ENCODE measurements around the gene GIMAP7. TPM values are rescaled to one million over a fixed set of nuclear protein-coding genes. Genes with fewer than 3 reads are reported as not detected.
"Not testable (repeated sequence)": the region's sequence is repeated elsewhere in the genome, so short reads cannot be mapped to it uniquely, and the experiment has no call there.

The GIMAP7 gene
- total and polyA plus RNA-seq, 5 donors from 2014 or later = 64.2 to 1,084 (median 778) TPM

DNA sequence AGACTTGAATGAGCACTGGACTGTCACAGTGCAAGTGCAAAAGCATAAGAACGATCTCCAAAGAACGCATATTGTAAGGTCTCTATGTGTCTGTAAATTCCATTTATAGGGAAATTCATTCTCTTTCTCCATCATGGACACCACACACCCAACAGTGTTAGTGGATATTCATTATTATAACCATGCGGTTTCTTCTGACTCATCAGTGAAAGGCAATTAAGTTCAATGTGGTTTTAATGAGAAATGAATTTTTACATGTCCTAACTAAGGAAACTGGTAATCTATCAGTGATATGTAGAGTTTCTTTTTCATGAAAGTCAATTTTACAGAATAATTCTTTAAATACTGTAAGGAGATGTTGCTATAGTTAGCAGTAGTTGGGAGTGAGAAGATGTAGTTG lies 38.4 kb upstream of the GIMAP7 start:
- no peaks in the 10 kb centered on the region for H3K27me3 ChIP-seq (ENCODE audit: control insufficient read depth, insufficient read depth, low read length)
- peaks cover 40% of the 10 kb centered on the region for H3K4me1 ChIP-seq (ENCODE audit: control insufficient read depth, insufficient read depth, low read length, poor library complexity, severe bottlenecking)
- peaks cover 40% of the 10 kb centered on the region for H3K36me3 ChIP-seq (ENCODE audit: control insufficient read depth, insufficient read depth, low read length)
- H3K27ac ChIP-seq (ENCODE audit: insufficient read depth, low read length, poor library complexity, severe bottlenecking) = peak overlapping the region; percentile 78
- no peaks in the 10 kb centered on the region for H3K27me3 Mint-ChIP-seq
- peak overlapping the region; percentile 96 to 99 (median 96) for H3K27ac Mint-ChIP-seq
- H3K9me3 ChIP-seq (ENCODE audit: control insufficient read depth in 2 of 2, low read length in 2 of 2) = no peaks in the 10 kb centered on the region
- no peak for ATAC-seq (ENCODE audit: low read depth in 2 of 2)
- peak overlapping the region in 3 of 4 donors; percentile 30 to 80 (median 37) for H3K4me3 Mint-ChIP-seq
- H3K9me3 Mint-ChIP-seq = peaks cover 0 to under 1% (median 0%) of the 10 kb centered on the region in 7 donors
- peaks cover 28 to 94% (median 47%) of the 10 kb centered on the region in 4 donors for H3K4me1 Mint-ChIP-seq
- H3K36me3 Mint-ChIP-seq = peaks cover 72% of the 10 kb centered on the region
- peak overlapping the region; percentile 17 for H3K4me3 ChIP-seq (ENCODE audit: low read depth, low read length)
- DNase-seq = no peak

DNA sequence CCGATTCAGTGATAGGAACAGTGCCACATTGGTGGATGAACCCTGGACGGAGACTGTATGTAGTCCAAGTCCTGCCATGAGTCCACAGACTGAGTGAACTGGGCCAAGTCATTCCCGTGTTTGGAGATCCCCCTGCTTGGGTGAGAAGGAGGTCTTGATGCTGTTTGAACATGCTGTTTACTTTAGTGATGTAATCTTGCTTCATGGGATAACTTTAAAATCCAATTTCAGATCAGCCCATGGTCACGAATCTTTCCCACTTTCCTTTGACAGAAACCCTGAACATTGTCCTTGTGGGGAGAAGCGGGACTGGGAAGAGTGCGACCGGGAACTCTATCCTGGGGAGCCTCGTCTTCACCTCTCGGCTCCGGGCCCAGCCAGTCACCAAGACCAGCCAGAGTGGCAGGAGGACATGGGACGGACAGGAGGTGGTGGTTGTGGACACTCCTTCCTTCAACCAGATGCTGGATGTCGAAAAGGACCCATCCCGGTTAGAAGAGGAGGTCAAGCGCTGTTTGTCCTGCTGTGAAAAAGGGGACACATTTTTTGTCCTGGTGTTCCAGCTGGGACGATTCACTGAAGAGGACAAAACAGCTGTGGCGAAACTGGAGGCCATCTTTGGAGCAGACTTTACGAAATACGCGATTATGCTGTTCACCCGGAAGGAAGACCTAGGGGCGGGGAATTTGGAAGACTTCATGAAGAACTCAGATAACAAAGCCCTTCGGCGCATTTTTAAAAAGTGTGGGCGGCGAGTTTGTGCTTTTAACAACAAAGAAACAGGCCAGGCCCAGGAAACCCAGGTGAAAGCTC lies 37.6 kb upstream of the GIMAP7 start:
- Mint-ChIP-seq H3K9me3 (peaks cover 0 to 4% (median 0%) of the 10 kb centered on the region in 7 donors), H3K4me3 (peak overlapping the region; percentile 10 to 80 (median 34)), H3K4me1 (peaks cover 33 to 95% (median 49%) of the 10 kb centered on the region in 4 donors), H3K27ac (peak overlapping the region; percentile 96 to 100 (median 99)), H3K27me3 (no peaks in the 10 kb centered on the region), H3K36me3 (peaks cover 67% of the 10 kb centered on the region)
- peaks cover 34% of the 10 kb centered on the region for H3K36me3 ChIP-seq (ENCODE audit: control insufficient read depth, insufficient read depth, low read length)
- H3K4me1 ChIP-seq (ENCODE audit: control insufficient read depth, insufficient read depth, low read length, poor library complexity, severe bottlenecking) = peaks cover 47% of the 10 kb centered on the region
- no peaks in the 10 kb centered on the region for H3K9me3 ChIP-seq (ENCODE audit: control insufficient read depth in 2 of 2, low read length in 2 of 2)
- H3K4me3 ChIP-seq (ENCODE audit: low read depth, low read length) = peak overlapping the region; percentile 17
- H3K27me3 ChIP-seq (ENCODE audit: control insufficient read depth, insufficient read depth, low read length) = no peaks in the 10 kb centered on the region
- DNase-seq (peak in 1 of 3 donors; percentile 34), ATAC-seq (ENCODE audit: low read depth in 2 of 2) (no peak)
- peak overlapping the region; percentile 78 for H3K27ac ChIP-seq (ENCODE audit: insufficient read depth, low read length, poor library complexity, severe bottlenecking)

DNA sequence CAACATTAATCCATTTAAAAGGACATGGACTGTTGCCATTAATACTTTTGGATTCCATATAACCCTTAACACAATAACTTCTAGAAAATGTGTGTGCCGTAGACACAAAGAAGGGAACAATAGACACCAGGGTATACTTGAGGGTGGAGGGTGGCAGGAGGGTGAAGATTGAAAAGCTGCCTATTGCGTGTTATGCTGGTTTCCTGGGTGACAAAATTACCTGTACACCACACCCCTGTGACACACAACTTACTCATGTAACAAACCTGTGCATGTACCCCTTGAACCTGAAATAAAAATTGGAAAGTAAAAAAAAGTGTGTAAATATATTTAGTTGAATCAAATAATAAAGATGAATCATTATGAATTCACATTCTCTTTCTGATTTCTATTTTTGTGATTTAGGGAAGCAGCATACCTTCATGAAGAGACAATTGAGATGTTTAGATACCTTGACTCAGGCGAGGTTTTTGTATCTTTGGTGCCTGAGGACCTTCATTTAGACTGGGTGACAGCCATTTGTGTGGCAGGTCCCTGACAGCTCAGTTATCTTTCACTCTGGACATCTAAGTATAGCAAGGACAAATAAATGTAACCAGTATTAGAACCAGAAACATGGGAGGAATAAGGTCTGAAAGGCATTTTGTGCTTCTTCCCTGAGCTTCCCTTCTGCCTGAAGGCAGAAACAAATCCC lies 35.5 kb upstream of the GIMAP7 start:
- Mint-ChIP-seq H3K4me3 (peak overlapping the region; percentile 35 to 81 (median 55)), H3K4me1 (peaks cover 38 to 95% (median 64%) of the 10 kb centered on the region in 4 donors), H3K9me3 (peaks cover 0 to 4% (median 0%) of the 10 kb centered on the region in 7 donors), H3K36me3 (peaks cover 46% of the 10 kb centered on the region), H3K27ac (peak overlapping the region; percentile 96 to 100 (median 99)), H3K27me3 (no peaks in the 10 kb centered on the region)
- Histone ChIP-seq H3K27ac (ENCODE audit: insufficient read depth, low read length, poor library complexity, severe bottlenecking) (peak overlapping the region; percentile 78), H3K4me3 (ENCODE audit: low read depth, low read length) (peak overlapping the region; percentile 20), H3K9me3 (ENCODE audit: control insufficient read depth in 2 of 2, low read length in 2 of 2) (no peaks in the 10 kb centered on the region), H3K27me3 (ENCODE audit: control insufficient read depth, insufficient read depth, low read length) (no peaks in the 10 kb centered on the region), H3K36me3 (ENCODE audit: control insufficient read depth, insufficient read depth, low read length) (peaks cover 17% of the 10 kb centered on the region), H3K4me1 (ENCODE audit: control insufficient read depth, insufficient read depth, low read length, poor library complexity, severe bottlenecking) (peaks cover 67% of the 10 kb centered on the region)
- peak; percentile 70 to 72 for ATAC-seq (ENCODE audit: low read depth in 2 of 2)
- peak; percentile 8 to 70 (median 63) for DNase-seq

DNA sequence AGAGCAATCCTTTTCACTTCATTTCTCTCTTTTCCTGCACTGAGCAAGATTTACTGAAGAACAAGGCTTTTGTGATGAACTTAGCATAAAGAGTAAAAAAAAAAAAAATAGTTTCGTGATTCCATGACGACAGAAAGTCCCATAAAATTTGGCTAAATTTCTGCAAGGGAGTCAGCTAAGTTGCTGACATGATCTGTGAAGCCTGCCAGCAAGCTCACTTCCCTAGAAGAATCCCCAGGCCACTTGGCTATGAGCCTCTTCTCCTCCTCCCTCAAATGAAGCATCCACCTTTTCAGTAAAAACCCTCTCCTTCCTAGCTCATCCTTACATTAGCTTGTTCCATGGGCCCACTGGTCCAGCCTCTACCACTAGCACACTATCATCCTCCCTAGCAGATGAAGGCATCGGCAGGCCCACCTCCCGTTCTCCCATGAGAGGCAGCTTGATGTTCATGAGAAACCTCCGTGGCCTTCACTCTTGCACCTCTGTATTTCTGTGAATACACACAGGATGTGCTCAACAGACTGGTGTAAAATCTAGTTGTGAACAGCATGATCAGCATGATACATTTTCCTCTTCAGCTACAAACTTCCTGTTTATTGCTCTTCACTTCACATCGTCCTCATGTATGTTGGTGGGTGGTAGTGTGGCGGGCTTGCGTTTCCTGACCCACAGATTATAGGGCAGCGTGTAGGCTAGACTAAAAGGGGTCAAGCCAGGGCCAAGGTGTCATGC lies 33.3 kb upstream of the GIMAP7 start:
- peaks cover 30% of the 10 kb centered on the region for H3K36me3 Mint-ChIP-seq
- H3K27me3 Mint-ChIP-seq = no peaks in the 10 kb centered on the region
- peak overlapping the region; percentile 78 for H3K27ac ChIP-seq (ENCODE audit: insufficient read depth, low read length, poor library complexity, severe bottlenecking)
- H3K4me1 Mint-ChIP-seq = peaks cover 44 to 96% (median 69%) of the 10 kb centered on the region in 4 donors
- no peaks in the 10 kb centered on the region for H3K27me3 ChIP-seq (ENCODE audit: control insufficient read depth, insufficient read depth, low read length)
- ATAC-seq (ENCODE audit: low read depth in 2 of 2) (peak; percentile 72 to 75), DNase-seq (peak in 2 of 3 donors; percentile 66 to 87)
- peaks cover 0 to 4% (median 0%) of the 10 kb centered on the region in 7 donors for H3K9me3 Mint-ChIP-seq
- no peaks in the 10 kb centered on the region for H3K9me3 ChIP-seq (ENCODE audit: control insufficient read depth in 2 of 2, low read length in 2 of 2)
- H3K36me3 ChIP-seq (ENCODE audit: control insufficient read depth, insufficient read depth, low read length) = peaks cover 11% of the 10 kb centered on the region
- H3K4me3 ChIP-seq (ENCODE audit: low read depth, low read length) = peak overlapping the region; percentile 62
- peak overlapping the region; percentile 96 to 100 (median 99) for H3K27ac Mint-ChIP-seq
- peak overlapping the region; percentile 55 to 89 (median 87) for H3K4me3 Mint-ChIP-seq
- H3K4me1 ChIP-seq (ENCODE audit: control insufficient read depth, insufficient read depth, low read length, poor library complexity, severe bottlenecking) = peaks cover 86% of the 10 kb centered on the region

DNA sequence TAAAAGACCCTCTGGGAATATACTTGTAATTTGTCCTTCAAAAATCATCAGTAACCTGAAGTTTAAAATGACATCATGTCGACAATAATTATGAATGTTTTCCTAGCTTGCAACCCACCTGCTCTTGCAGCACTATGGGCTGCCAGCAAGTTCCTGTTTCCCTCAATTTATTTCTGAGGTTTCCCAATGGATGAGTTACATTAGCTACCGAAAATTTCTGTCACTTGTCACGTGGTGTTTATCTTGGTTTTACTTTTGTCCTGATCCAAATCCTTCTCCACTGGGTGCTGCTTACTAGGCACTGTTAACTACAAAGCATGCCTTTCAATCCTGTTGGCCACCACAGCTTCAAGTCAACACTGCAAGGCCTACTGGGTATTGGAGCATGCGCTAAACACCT lies 32.8 kb upstream of the GIMAP7 start:
- H3K27ac Mint-ChIP-seq = peak overlapping the region; percentile 96 to 100 (median 99)
- Histone ChIP-seq H3K36me3 (ENCODE audit: control insufficient read depth, insufficient read depth, low read length) (peaks cover 10% of the 10 kb centered on the region), H3K9me3 (ENCODE audit: control insufficient read depth in 2 of 2, low read length in 2 of 2) (no peaks in the 10 kb centered on the region), H3K27ac (ENCODE audit: insufficient read depth, low read length, poor library complexity, severe bottlenecking) (peak overlapping the region; percentile 78), H3K4me1 (ENCODE audit: control insufficient read depth, insufficient read depth, low read length, poor library complexity, severe bottlenecking) (peaks cover 92% of the 10 kb centered on the region), H3K27me3 (ENCODE audit: control insufficient read depth, insufficient read depth, low read length) (no peaks in the 10 kb centered on the region), H3K4me3 (ENCODE audit: low read depth, low read length) (peak overlapping the region; percentile 62)
- no peaks in the 10 kb centered on the region for H3K27me3 Mint-ChIP-seq
- DNase-seq = no peak
- peaks cover 0 to 4% (median 0%) of the 10 kb centered on the region in 7 donors for H3K9me3 Mint-ChIP-seq
- no peak for ATAC-seq (ENCODE audit: low read depth in 2 of 2)
- H3K36me3 Mint-ChIP-seq = peaks cover 24% of the 10 kb centered on the region
- peak overlapping the region; percentile 55 to 89 (median 87) for H3K4me3 Mint-ChIP-seq
- peaks cover 45 to 95% (median 69%) of the 10 kb centered on the region in 4 donors for H3K4me1 Mint-ChIP-seq

DNA sequence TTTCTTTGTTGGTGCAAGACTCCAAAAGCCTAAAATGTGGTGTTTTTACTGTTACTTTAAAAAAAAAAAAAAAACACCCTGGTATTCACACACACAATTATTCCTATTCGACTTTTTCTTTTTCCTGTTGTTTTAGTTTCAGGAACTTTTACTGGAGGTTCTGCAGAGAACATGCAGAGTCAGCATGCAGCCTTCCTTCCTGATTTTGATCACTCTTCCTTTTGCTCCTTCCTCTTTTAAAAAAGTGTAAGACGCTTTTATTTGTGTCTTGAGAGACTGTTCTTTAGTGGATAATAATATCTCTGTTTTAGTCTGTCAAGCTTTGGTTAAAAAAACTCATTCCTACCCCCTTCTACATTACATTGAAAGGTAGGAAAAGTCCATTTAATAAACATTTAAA lies 31.2 kb upstream of the GIMAP7 start:
- ATAC-seq (ENCODE audit: low read depth in 2 of 2); H3K27me3 Mint-ChIP-seq; H3K9me3 Mint-ChIP-seq; H3K27me3 ChIP-seq (ENCODE audit: control insufficient read depth, insufficient read depth, low read length); H3K36me3 Mint-ChIP-seq; H3K9me3 ChIP-seq (ENCODE audit: control insufficient read depth in 2 of 2, low read length in 2 of 2); H3K36me3 ChIP-seq (ENCODE audit: control insufficient read depth, insufficient read depth, low read length); DNase-seq: not testable (repeated sequence)
- H3K27ac Mint-ChIP-seq = peak overlapping the region; percentile 90 to 98 (median 96)
- H3K4me3 Mint-ChIP-seq = peak overlapping the region; percentile 83 to 89 (median 84)
- Histone ChIP-seq H3K4me3 (ENCODE audit: low read depth, low read length) (peak overlapping the region; percentile 76), H3K4me1 (ENCODE audit: control insufficient read depth, insufficient read depth, low read length, poor library complexity, severe bottlenecking) (peaks cover 80% of the 10 kb centered on the region), H3K27ac (ENCODE audit: insufficient read depth, low read length, poor library complexity, severe bottlenecking) (peak overlapping the region; percentile 78)
- H3K4me1 Mint-ChIP-seq = peaks cover 45 to 93% (median 73%) of the 10 kb centered on the region in 4 donors

DNA sequence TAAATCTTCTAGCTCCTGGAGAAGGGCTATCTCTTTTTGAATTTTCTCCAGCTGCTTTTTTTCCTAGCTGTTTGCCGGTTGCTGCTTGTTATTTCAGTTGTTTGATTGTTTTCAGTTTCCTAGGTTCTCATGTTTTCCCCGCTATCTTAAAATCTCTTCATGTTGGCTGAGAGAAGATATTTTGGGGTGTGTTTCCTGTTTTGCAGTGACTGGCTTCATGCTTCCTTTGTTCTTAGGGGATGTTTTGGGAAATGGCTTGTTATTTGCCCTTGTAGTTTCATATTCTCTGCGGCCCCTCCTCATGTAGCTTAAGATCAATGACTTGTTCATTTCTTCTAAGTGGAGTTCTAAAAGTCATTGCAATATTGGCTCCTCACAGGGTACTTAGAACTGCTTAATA lies 30.6 kb upstream of the GIMAP7 start:
- peak; percentile 37 to 42 for ATAC-seq (ENCODE audit: low read depth in 2 of 2)
- not testable (repeated sequence) for H3K9me3 Mint-ChIP-seq; H3K27me3 ChIP-seq (ENCODE audit: control insufficient read depth, insufficient read depth, low read length); H3K36me3 Mint-ChIP-seq; H3K36me3 ChIP-seq (ENCODE audit: control insufficient read depth, insufficient read depth, low read length); H3K9me3 ChIP-seq (ENCODE audit: control insufficient read depth in 2 of 2, low read length in 2 of 2); H3K27me3 Mint-ChIP-seq
- Histone ChIP-seq H3K4me1 (ENCODE audit: control insufficient read depth, insufficient read depth, low read length, poor library complexity, severe bottlenecking) (peaks cover 75% of the 10 kb centered on the region), H3K4me3 (ENCODE audit: low read depth, low read length) (peak overlapping the region; percentile 76), H3K27ac (ENCODE audit: insufficient read depth, low read length, poor library complexity, severe bottlenecking) (peak overlapping the region; percentile 78)
- H3K4me1 Mint-ChIP-seq = peaks cover 39 to 87% (median 67%) of the 10 kb centered on the region in 4 donors
- DNase-seq = peak; percentile 7 to 60 (median 58)
- H3K27ac Mint-ChIP-seq = peak overlapping the region; percentile 90 to 98 (median 96)
- peak overlapping the region; percentile 83 to 89 (median 84) for H3K4me3 Mint-ChIP-seq

Data from CD4-positive, CD25-positive, alpha-beta regulatory T cell (primary cell).